ENCODE results near the gene KIF1C.

Gene KIF1C

GRCh38 chr17:5034063-5034462, 36.3 kb downstream of the KIF1C start:
- CTCF ChIA-PET, result interaction anchor here (1.0 to 1.3 kb wide), 2 partner anchors 27 to 48 kb away, joined by 4 read pairs; no protein-coding TSS in a partner anchor
- WGBS (ENCODE audit: insufficient coverage), result 100% methylated on average over 4 of the region's 5 CpGs
- no peaks in the 10 kb centered on the region for H3K9me3 ChIP-seq (ENCODE audit: control extremely low read depth in 1 of 5, control insufficient read depth in 4 of 5, insufficient read depth in 2 of 5, low read depth in 1 of 5, low read length in 4 of 5)
- DNase-seq, result no peak
- H3K27ac ChIP-seq (ENCODE audit: insufficient read depth in 1 of 2, low read depth in 1 of 2, low read length in 2 of 2, poor library complexity in 1 of 2, severe bottlenecking in 2 of 2), result no peak overlapping the region
- peaks cover 0 to 10% (median 7%) of the 10 kb centered on the region in 4 experiments for H3K4me1 ChIP-seq (ENCODE audit: control extremely low read depth in 1 of 4, control insufficient read depth in 4 of 4, insufficient read depth in 4 of 4, low read length in 3 of 4)
- no peak overlapping the region for H3K4me3 ChIP-seq (ENCODE audit: control insufficient read depth in 1 of 7, extremely low read depth in 1 of 7, insufficient read depth in 4 of 7, low read depth in 2 of 7, low read length in 6 of 7)
- peaks cover 0 to 39% (median 14%) of the 10 kb centered on the region in 5 experiments for H3K27me3 ChIP-seq (replicated peaks in 2 of 5; ENCODE audit: control insufficient read depth in 4 of 5, insufficient read depth in 5 of 5, low read length in 4 of 5)
- no peaks in the 10 kb centered on the region for H3K36me3 ChIP-seq (ENCODE audit: control insufficient read depth in 4 of 4, insufficient read depth in 4 of 4, low read length in 3 of 4)
- POLR2A ChIA-PET, result no interaction called here

DNA sequence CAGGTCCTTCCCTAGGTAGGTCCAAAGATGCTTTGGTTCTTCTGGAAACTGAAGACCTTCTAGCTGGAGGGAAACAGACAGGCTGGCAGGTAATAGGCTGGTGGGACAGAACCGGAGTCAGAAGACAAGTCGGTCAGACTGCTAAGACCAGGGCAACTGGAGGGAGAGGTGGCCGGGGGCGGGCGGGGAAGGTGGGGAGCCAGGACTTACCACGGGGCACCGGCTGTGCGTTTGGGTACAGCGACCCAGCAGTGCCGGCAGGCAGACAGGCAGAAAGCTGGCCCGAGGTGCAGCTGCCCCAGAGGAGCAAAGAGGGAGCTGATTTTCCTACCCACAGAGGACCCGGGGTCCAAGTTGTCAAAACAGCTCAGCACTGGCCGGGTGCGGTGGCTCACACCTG, 36.9 kb downstream of the KIF1C start:
- no peaks in the 10 kb centered on the region for H3K36me3 ChIP-seq (ENCODE audit: control insufficient read depth in 4 of 4, insufficient read depth in 4 of 4, low read length in 3 of 4)
- H3K27ac ChIP-seq (ENCODE audit: insufficient read depth in 1 of 2, low read depth in 1 of 2, low read length in 2 of 2, poor library complexity in 1 of 2, severe bottlenecking in 2 of 2), result no peak overlapping the region
- H3K27me3 ChIP-seq (replicated peaks in 2 of 5; ENCODE audit: control insufficient read depth in 4 of 5, insufficient read depth in 5 of 5, low read length in 4 of 5), result peaks cover 0 to 35% (median 10%) of the 10 kb centered on the region in 5 experiments
- 88% methylated on average over 9 of the region's 14 CpGs for WGBS (ENCODE audit: insufficient coverage)
- ChIA-PET POLR2A (no interaction called here), CTCF (interaction anchor here (1.0 to 1.8 kb wide), 4 partner anchors 13 to 49 kb away, joined by 3 to 5 read pairs (median 4); no protein-coding TSS in a partner anchor)
- H3K4me1 ChIP-seq (ENCODE audit: control extremely low read depth in 1 of 4, control insufficient read depth in 4 of 4, insufficient read depth in 4 of 4, low read length in 3 of 4), result peaks cover 0 to 10% (median 7%) of the 10 kb centered on the region in 4 experiments
- no peak overlapping the region for H3K4me3 ChIP-seq (ENCODE audit: control insufficient read depth in 1 of 7, extremely low read depth in 1 of 7, insufficient read depth in 4 of 7, low read depth in 2 of 7, low read length in 6 of 7)
- no peaks in the 10 kb centered on the region for H3K9me3 ChIP-seq (ENCODE audit: control extremely low read depth in 1 of 5, control insufficient read depth in 4 of 5, insufficient read depth in 2 of 5, low read depth in 1 of 5, low read length in 4 of 5)
- no peak for DNase-seq

GRCh38 chr17:5035315-5035714, 37.6 kb downstream of the KIF1C start, which contains the start of gene SLC52A1:
Gene SLC52A1, minus strand, starts transcription at chr17:5035426. Its CDS starts 820 bp downstream, at chr17:5034606.
- POLR2A ChIA-PET, result interaction anchor here (0.6 kb wide), 1 partner anchor 406 kb away, joined by 3 read pairs; no protein-coding TSS in a partner anchor
- H3K27ac ChIP-seq (ENCODE audit: insufficient read depth in 1 of 2, low read depth in 1 of 2, low read length in 2 of 2, poor library complexity in 1 of 2, severe bottlenecking in 2 of 2), result no peak within 1 kb of the TSS
- H3K9me3 ChIP-seq (ENCODE audit: control extremely low read depth in 1 of 5, control insufficient read depth in 4 of 5, insufficient read depth in 2 of 5, low read depth in 1 of 5, low read length in 4 of 5), result peaks cover 0 to under 1% (median 0%) of the 10 kb centered on the region in 5 experiments
- DNase-seq, result no peak
- H3K4me1 ChIP-seq (ENCODE audit: control extremely low read depth in 1 of 4, control insufficient read depth in 4 of 4, insufficient read depth in 4 of 4, low read length in 3 of 4), result peaks cover 0 to 10% (median 7%) of the 10 kb centered on the region in 4 experiments
- no peaks in the 10 kb centered on the region for H3K36me3 ChIP-seq (ENCODE audit: control insufficient read depth in 4 of 4, insufficient read depth in 4 of 4, low read length in 3 of 4)
- CTCF ChIA-PET, result interaction anchor here (1.0 to 1.9 kb wide), 7 partner anchors 11 to 122 kb away, joined by 3 to 5 read pairs (median 4); no protein-coding TSS in a partner anchor
- WGBS (ENCODE audit: insufficient coverage), result 6% methylated on average over 16 of the region's 24 CpGs
- no peak within 1 kb of the TSS for H3K4me3 ChIP-seq (ENCODE audit: control insufficient read depth in 1 of 7, extremely low read depth in 1 of 7, insufficient read depth in 4 of 7, low read depth in 2 of 7, low read length in 6 of 7)
- peaks cover 0 to 35% (median 8%) of the 10 kb centered on the region in 5 experiments for H3K27me3 ChIP-seq (replicated peaks in 2 of 5; ENCODE audit: control insufficient read depth in 4 of 5, insufficient read depth in 5 of 5, low read length in 4 of 5)

DNA sequence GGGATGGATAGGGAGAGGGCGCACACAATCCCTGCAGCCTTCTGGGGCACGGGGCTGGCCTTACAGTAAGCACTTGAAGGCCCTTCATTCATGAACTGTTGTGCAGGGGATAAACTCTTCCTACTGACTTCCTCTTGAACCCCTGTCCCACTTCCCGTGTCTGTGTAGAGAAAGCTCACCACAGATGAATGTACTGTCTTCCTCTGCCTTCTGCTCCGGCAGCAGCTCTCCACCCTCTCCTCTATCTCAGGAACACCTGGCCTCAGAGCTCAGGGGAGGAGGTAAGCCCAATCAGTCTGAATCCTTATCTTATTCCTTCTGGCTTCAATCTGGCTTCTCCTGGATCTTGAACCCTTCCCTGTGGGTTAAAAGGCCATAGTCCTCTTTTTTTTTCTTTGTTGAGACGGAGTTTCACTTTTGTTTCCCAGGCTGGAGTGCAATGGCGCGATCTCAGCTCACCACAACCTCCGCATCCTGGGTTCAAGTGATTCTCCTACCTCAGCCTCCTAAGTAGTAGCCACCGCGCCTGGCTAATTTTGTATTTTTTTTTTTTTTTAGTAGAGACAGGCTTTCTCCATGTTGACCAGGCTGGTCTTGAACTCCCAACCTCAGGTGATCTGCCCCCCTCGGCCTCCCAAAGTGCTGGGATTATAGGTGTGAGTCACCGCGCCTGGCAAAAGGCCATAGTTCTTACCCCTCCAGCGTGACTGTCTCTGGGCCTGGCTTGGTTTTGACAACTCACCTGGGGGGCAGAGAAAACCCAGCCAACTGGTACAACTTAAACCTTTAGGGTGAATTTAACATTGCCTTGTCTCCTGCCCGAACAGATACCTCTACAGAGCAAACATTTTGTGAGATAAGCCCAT, 44.6 kb downstream of the KIF1C start:
- POLR2A ChIA-PET, result no interaction called here
- 88% methylated on average over 4 of the region's 15 CpGs for WGBS (ENCODE audit: insufficient coverage)

GRCh38 chr17:5043524-5043923, 45.8 kb downstream of the KIF1C start:
- POLR2A ChIA-PET, result interaction anchor here (0.7 kb wide), 1 partner anchor 18 kb away, joined by 3 read pairs; no protein-coding TSS in a partner anchor
- no peaks in the 10 kb centered on the region for H3K4me1 ChIP-seq (ENCODE audit: control extremely low read depth in 1 of 4, control insufficient read depth in 4 of 4, insufficient read depth in 4 of 4, low read length in 3 of 4)
- WGBS (ENCODE audit: insufficient coverage), result 100% methylated on average over 1 of the region's 1 CpG

More for the DNA sequence above, 44.6 kb downstream of the KIF1C start:
- Histone ChIP-seq H3K36me3 (ENCODE audit: control insufficient read depth in 4 of 4, insufficient read depth in 4 of 4, low read length in 3 of 4) (no peaks in the 10 kb centered on the region), H3K4me1 (ENCODE audit: control extremely low read depth in 1 of 4, control insufficient read depth in 4 of 4, insufficient read depth in 4 of 4, low read length in 3 of 4) (no peaks in the 10 kb centered on the region), H3K4me3 (ENCODE audit: control insufficient read depth in 1 of 7, extremely low read depth in 1 of 7, insufficient read depth in 4 of 7, low read depth in 2 of 7, low read length in 6 of 7) (no peak overlapping the region), H3K9me3 (ENCODE audit: control extremely low read depth in 1 of 5, control insufficient read depth in 4 of 5, insufficient read depth in 2 of 5, low read depth in 1 of 5, low read length in 4 of 5) (peaks cover 0 to 3% (median 0%) of the 10 kb centered on the region in 5 experiments), H3K27ac (ENCODE audit: insufficient read depth in 1 of 2, low read depth in 1 of 2, low read length in 2 of 2, poor library complexity in 1 of 2, severe bottlenecking in 2 of 2) (no peak overlapping the region), H3K27me3 (replicated peaks in 2 of 5; ENCODE audit: control insufficient read depth in 4 of 5, insufficient read depth in 5 of 5, low read length in 4 of 5) (peaks cover 0 to 5% (median 0%) of the 10 kb centered on the region in 5 experiments)
- CTCF ChIA-PET, result no interaction called here
- DNase-seq, result no peak

DNA sequence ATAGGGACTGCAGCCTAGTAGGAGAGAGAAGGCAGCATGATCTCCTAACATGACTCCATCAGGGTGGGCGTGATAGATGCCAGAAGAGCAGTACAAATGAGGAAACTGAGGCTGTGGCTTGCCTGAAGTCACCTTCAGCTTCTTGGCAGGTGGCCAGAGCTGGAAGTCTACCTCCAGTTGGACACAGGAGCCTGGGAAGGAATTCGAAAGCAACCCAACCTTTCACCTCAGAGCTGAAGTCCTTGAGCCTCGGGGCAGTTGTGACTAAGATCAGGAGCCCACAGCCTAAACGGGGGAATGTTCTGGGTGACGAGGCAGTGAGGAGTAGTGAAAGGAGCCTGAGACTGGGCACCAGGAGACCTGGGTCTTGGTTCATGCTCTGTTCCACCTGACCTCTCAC, 46.9 kb downstream of the KIF1C start:
- H3K9me3 ChIP-seq (ENCODE audit: control extremely low read depth in 1 of 5, control insufficient read depth in 4 of 5, insufficient read depth in 2 of 5, low read depth in 1 of 5, low read length in 4 of 5), result peaks cover 0 to 3% (median 0%) of the 10 kb centered on the region in 5 experiments
- CTCF ChIA-PET, result interaction anchor here (3.4 kb wide), 1 partner anchor 19 kb away, joined by 12 read pairs; no protein-coding TSS in a partner anchor
- WGBS (ENCODE audit: insufficient coverage), result 100% methylated on average over 4 of the region's 5 CpGs

More at GRCh38 chr17:5043524-5043923, 45.8 kb downstream of the KIF1C start:
- no peaks in the 10 kb centered on the region for H3K36me3 ChIP-seq (ENCODE audit: control insufficient read depth in 4 of 4, insufficient read depth in 4 of 4, low read length in 3 of 4)
- peaks cover 0 to 3% (median 0%) of the 10 kb centered on the region in 5 experiments for H3K9me3 ChIP-seq (ENCODE audit: control extremely low read depth in 1 of 5, control insufficient read depth in 4 of 5, insufficient read depth in 2 of 5, low read depth in 1 of 5, low read length in 4 of 5)
- DNase-seq, result no peak
- no peak overlapping the region for H3K4me3 ChIP-seq (ENCODE audit: control insufficient read depth in 1 of 7, extremely low read depth in 1 of 7, insufficient read depth in 4 of 7, low read depth in 2 of 7, low read length in 6 of 7)
- H3K27ac ChIP-seq (ENCODE audit: insufficient read depth in 1 of 2, low read depth in 1 of 2, low read length in 2 of 2, poor library complexity in 1 of 2, severe bottlenecking in 2 of 2), result no peak overlapping the region
- peaks cover 0 to 4% (median 0%) of the 10 kb centered on the region in 5 experiments for H3K27me3 ChIP-seq (replicated peaks in 2 of 5; ENCODE audit: control insufficient read depth in 4 of 5, insufficient read depth in 5 of 5, low read length in 4 of 5)
- CTCF ChIA-PET, result no interaction called here

More for the DNA sequence above, 46.9 kb downstream of the KIF1C start:
- H3K4me3 ChIP-seq (ENCODE audit: control insufficient read depth in 1 of 7, extremely low read depth in 1 of 7, insufficient read depth in 4 of 7, low read depth in 2 of 7, low read length in 6 of 7), result no peak overlapping the region
- no peaks in the 10 kb centered on the region for H3K4me1 ChIP-seq (ENCODE audit: control extremely low read depth in 1 of 4, control insufficient read depth in 4 of 4, insufficient read depth in 4 of 4, low read length in 3 of 4)
- peaks cover 0 to 4% (median 0%) of the 10 kb centered on the region in 5 experiments for H3K27me3 ChIP-seq (replicated peaks in 2 of 5; ENCODE audit: control insufficient read depth in 4 of 5, insufficient read depth in 5 of 5, low read length in 4 of 5)
- DNase-seq, result no peak
- POLR2A ChIA-PET, result no interaction called here
- no peak overlapping the region for H3K27ac ChIP-seq (ENCODE audit: insufficient read depth in 1 of 2, low read depth in 1 of 2, low read length in 2 of 2, poor library complexity in 1 of 2, severe bottlenecking in 2 of 2)
- H3K36me3 ChIP-seq (ENCODE audit: control insufficient read depth in 4 of 4, insufficient read depth in 4 of 4, low read length in 3 of 4), result no peaks in the 10 kb centered on the region
